Esophagus mucosa (tissue), 1 donor: ENCODE data around the gene ZNF619. TPM values are rescaled to one million over a fixed set of nuclear protein-coding genes. Genes with fewer than 3 reads are reported as not detected.

Source experiments
- ATAC-seq: fragments of 200-7000 bp; cut with Tn5 transposase; one replicate; pipeline ENCODE4 v1.9.1; 2020
- total RNA-seq: library from RNA; stranded (reverse); gene quantifications from one replicate; pipeline ENCODE4 v1.2.4, GENCODE V29; 2023
- donor health status: DM: yes; HTN: yes; CAD: no.

ZNF619 gene
- total RNA-seq, 1 donor from 2014 or later, result 3.6 TPM

DNA sequence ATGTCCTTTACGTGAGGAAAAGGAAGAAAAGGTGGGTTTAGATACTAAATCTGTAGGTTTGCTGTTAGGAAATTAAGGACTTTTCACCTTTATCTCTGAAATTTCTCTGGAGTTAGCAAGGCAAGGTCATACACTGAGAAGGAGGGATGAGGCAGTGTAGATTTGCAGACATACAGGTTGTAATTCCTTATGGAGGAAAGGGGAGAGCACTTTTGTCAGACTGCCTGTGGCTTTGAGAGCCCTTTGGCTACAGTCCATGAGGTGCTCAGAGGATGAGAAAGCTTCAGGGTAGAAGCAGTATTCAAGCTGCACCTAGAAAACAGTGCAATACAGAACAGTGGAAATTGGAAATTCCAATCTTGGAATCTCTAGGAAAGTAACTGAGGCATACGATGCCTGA lies 11.5 kb upstream of the ZNF619 start:
- ATAC-seq, result no peak

DNA sequence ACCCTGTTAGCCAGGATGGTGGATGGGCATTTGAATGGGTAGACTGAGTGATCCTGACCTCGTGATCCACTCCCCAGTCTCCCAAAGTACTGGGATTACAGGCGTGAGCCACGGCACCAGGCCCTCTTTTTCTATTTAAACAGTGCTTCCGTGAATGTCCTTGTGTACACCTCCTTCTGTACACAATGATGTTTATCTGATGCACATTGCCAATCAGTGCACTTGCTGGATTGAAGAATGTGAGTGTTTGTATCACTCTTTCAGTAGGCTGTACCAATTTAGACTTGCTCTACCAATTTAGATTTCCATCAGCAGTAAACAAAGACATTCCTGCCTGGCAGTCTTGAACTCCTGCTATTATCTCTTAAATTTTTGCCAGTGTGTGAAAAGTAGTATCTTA lies 8.9 kb upstream of the ZNF619 start:
- ATAC-seq, result no peak

DNA sequence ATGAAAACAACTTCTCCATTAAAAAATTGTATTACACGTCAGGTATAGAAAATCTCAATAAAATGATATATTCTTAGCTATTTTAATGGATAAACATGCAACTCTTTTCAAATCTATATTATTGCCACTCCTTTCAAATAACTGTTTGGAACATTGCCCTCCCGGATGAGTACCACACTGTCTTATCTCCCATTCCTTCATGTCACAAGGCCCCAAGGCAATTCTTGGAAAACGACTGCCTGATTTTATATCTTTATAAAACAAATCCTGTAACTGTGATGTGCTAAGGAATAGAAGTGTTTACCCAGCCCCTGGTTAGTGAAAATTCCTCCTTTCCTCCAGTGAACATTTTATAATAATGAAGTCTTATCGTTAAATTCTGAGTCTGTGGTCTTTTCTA lies 6.2 kb upstream of the ZNF619 start:
- ATAC-seq, result no peak

DNA sequence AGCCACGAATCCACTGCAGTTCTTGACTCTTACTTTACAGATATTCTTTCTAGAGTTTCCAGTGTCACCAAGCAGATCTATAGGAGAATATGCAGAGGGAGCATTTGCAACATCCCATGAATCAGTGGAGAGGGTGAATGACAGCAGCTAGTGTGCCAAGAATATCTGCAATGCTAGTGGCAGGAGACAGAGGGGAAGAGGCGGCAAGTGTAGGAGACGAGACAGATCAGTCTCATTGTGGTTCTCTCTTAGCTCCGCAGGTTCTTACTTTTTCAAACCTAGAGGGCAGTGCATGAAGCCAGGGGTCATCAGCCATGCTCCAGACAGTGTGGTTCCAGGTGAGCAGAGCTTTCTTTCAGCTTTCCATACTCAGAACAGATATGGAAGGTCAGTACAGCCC lies 744 bp downstream of the ZNF619 start:
- ATAC-seq, result peak; percentile 48

DNA sequence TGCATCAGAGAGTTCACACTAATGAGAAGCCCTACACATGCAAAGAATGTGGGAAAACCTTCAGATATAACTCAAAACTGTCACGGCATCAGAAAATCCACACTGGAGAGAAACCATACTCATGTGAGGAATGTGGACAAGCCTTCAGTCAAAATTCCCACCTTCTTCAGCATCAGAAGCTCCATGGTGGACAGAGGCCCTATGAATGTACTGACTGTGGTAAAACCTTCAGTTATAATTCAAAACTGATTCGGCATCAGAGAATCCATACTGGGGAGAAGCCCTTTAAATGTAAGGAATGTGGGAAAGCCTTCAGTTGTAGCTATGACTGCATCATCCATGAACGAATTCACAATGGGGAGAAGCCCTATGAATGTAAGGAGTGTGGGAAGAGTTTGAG lies 10.2 kb downstream of the ZNF619 start:
- no peak for ATAC-seq

DNA sequence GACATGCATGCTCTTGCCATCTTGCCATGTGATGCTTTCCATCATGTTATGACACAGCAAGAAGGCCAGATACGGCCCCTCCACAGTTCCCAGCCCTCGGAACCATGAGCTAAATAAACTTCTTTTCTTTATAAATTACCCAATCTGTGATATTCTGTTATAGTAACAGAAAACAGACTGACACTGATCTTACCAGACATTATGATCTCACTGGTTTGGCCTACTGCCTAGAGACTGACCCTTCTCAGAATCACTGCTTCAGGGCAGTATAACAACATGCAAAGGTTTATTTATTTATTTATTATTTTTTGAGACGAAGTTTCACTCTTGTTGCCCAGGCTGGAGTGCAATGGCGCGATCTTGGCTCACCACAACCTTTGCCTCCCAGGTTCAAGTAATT lies 14.0 kb downstream of the ZNF619 start:
- no peak for ATAC-seq

DNA sequence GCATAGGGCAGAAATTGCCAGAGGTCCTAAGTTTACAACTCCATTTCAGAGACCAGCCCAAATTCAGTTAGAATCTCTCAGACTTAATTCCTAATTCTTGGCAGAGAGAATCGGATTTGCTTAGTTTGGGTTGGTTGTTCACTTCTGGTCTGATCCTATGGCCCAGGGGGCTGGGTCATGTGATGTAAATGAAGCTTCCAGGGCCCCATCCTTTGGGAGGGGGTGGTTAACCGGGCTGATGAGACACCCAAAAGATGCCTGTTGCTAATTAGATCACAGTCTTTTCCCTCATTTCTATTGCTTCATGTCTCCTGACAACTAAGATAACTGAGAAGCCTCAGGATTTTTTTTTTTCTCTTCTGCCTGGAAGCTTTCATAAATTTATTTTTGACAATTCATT lies 17.8 kb downstream of the ZNF619 start:
- ATAC-seq, result no peak

DNA sequence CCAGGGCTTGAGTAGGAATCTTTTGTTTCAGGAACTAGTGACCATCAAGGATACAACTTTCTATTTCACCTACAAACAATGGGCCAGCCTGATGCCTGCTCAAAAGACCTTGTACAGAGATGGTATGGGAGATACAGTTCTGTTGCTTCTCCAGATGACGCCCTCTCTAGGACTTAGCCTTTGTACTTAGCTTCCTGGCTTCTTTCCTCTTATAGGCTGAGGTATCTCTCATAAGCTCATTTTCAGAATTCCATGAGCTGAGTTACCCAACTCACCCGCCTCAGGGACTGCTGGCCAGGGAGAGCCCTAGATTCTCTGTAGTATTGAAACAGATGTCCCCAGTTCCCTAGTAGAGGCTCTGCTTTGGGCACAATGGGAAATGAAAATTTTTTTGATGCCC lies 20.4 kb downstream of the ZNF619 start:
- ATAC-seq, result no peak

DNA sequence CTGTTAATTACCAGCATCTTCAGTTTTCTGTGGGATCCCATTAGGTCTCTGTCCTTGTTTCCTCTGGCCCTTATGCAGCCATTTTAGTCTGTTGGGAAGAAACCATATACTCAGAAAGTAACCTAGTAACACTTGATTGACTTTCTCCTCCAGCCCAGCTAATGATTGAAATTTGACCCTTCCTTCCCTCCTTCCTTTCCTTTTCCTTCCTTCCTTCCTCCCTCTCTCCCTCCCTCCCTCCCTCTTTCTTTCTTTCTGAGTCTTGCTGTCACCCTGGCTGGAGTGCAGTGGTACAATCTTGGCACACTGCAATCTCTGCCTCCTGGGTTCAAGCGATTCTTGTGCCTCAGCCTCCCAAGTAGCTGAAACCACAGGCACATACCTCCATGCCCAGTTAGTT lies 23.0 kb downstream of the ZNF619 start:
- no peak for ATAC-seq

DNA sequence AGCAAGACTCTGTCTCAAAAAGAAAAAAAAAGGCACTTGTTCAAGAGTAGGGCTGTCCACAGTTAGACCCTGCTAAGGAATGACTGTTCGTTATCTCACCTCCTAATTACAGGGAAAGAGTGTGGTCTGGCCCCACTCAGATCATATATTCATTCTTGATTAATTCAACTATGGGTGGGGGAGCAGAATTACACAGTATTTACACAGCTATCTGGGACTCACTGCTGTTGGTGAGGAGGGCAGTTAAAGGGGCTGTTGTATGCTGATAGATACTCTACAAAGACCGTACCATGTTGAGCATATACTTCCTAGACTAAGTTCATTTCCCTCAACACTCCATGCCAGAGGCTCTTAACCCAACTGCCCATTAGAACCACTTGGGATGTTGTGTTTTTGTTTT lies 25.1 kb downstream of the ZNF619 start:
- no peak for ATAC-seq

DNA sequence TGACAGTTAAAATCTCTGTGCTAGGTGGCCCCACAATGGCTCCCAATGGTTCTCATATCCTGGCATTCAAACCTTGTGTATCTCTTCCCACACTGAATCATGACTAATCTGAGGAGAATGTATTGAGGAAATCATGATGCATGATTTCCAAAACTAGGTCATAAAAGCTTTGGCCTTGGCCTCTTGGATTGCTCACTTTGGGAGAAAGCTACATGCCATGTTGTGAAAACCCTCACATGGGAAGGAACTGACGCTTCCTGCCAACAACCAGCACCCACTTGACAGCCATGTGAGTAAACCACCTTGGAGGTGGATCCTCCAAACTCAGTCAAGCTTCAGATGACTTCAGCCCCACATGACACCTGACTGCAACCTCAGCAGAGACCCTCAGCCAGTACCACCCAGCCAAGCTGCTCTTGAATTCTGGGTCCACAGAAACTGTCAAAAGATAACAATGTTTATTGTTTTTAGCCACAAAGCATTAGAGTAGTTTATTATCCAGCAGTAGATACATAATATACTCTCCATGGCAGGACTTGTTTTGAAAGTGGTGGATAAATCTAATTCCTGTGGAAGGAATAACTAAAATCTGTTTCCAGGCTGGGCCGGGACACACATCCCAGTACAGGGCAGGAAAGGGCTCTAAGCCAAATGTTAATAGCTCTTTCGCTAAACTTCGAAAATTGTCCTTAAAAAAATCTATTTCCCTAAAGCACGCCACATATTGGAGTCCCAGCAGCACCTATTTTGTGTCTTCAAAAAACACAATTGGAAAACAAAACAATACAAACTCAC lies 27.9 kb downstream of the ZNF619 start:
- ATAC-seq, result peak; percentile 86

DNA sequence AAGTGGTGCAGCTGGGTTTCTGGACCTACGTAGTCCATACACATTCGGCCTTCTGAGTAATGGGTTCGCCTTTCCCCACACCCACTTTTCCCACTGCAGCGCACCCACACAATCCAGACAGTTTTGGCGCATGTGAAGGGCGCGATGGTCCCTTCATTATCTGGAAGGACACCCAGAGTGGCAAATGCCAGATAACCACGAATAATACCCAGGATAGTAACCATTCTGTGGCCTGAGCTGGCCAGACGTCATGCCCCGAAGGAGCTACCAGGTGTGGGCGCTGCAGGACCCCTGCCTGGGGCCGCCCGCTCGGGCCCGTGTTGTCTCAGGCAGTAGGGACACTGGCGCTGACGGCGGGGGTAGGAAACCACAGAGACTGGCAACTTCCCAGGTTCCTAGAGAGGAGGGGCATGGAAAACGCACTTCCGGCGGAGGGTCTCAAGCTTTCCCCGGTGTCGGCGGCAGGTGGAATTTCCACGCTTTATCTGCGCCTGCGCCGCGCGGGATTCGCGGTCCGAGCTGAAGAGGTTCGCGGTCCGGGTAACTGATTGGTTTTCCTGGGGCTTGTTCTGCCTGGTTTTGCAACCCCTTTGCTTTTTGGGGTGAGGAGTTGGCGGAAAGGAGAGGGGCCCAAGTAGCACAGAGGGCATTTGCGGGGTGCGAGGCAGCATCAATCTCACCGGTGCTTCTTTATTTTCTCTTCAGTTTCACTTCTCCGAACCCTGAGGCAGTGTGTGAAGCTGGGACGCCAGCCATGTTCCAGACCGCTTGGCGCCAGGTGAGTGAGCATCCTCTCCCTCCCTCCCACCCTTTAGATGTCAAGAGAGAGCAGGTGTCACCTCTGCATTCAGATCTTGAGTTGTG lies 28.9 kb downstream of the ZNF619 start, which contains the start of gene ZNF620:
Gene ZNF620, plus strand, starts transcription at position 441 of the 864 bp plus-strand sequence. Its CDS starts 314 bp downstream, at position 755.
- peak; percentile 55 for ATAC-seq

DNA sequence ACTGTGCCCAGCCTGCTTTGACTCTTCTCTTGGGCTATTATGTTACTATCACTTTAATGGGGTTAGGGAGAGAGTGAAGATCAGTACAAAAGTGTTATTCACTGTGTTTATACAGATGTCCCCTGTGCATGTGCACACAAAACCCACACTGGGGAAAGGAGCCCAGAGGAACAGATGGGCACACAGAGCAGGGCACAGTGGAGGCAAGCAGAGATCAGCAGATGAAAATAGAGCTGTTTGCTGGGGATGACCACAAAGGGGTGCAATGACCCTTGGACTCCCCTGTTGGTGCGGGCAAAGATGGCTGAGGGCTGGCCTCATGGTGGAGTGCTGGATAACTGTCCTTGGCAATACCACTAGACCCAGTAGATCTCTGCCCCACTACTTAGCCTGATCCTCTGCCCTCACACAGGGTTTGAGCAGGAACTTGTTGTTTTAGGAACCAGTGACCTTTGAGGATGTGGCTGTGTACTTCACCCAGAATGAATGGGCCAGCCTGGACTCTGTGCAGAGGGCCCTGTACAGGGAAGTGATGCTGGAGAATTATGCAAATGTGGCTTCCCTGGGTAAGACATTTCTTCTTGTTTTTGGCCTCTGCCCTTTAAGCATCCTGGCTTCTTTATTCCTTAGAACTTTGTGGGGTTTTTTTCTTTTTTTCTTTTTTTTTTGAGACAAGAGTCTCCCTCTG lies 34.3 kb downstream of the ZNF619 start:
- no peak for ATAC-seq

DNA sequence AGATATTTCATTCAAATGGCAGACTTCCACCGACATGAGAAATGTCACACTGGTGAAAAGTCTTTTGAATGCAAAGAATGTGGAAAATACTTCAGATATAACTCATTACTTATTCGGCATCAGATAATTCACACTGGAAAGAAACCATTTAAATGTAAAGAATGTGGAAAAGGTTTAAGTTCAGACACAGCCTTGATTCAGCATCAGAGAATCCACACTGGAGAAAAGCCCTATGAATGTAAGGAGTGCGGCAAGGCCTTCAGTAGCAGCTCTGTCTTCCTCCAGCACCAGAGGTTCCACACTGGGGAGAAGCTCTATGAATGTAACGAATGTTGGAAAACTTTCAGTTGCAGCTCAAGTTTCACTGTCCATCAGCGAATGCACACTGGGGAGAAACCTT lies 39.3 kb downstream of the ZNF619 start:
- no peak for ATAC-seq

DNA sequence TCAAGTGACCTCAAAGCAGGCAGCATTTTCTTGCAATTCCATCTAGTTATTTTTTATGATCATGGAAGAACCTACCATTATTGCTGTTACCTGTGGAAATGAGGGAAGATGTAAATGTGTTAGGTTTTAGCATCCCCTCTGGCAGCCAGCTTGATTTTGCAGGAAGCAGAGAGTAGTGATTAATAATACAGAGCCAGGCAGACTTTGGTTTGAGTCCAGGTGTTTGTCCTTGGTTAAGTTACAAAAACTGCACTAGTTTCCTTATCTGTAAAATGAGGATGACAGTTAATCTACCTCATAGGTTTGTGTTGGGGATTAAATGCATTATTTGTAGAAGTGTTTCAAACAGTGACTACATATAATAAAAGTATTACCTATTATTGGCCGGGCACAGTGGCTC lies 41.1 kb downstream of the ZNF619 start:
- no peak for ATAC-seq

DNA sequence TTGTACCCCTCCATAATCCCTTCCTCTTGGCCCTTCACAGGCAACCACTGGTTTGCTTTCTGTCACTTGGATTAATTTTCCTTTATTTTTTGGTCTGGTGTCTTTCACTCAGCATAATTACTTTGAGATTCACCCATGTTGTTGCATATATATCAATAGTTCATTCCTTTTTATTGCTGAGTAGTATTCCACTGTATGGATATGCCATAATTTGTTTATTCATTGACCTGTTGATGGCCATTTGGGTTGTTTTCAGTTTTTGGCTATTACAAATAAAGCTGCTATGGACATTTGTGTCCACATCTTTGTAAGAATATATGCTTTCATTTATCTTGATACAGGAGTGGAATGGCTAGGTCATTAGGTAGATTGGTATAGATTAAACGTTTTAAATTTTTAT lies 41.9 kb downstream of the ZNF619 start:
- no peak for ATAC-seq

DNA sequence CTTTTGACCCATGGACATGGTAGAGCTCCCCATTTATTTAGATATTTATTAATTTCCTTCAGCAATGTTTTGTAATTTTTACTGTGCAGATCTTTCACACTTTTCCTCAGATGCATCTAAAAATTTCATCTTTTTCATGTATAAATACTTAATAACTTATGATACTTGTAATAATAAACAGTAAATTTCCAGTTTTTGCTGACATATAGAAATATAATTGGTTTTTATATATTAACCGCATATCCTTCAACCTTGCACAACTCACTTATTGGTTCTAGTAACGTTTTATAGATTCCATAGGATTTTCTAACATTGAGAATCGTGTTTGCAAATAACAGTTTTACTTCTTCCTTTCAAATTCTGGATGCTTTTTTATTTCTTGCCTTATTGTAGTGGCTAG lies 44.3 kb downstream of the ZNF619 start:
- ATAC-seq, result no peak

DNA sequence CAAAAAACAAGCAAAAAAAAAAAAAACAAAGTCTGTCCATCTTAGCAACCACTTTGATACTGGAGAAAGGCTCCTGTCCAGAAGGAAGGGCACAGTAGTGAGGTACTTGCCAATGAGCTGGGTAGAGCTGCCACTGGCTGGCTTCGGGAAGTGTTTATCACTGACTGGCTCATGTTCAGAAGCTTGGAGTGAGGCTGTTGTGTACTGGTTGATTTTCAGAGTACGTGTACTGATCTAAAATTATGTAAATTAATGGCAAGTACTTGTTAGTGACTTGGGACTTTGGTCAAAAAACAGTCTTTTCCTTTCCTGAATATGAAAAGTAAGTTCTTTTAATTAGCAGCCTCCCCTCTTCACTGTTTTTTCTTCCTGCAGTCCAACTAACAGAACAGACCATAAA lies 46.9 kb downstream of the ZNF619 start:
- no peak for ATAC-seq

DNA sequence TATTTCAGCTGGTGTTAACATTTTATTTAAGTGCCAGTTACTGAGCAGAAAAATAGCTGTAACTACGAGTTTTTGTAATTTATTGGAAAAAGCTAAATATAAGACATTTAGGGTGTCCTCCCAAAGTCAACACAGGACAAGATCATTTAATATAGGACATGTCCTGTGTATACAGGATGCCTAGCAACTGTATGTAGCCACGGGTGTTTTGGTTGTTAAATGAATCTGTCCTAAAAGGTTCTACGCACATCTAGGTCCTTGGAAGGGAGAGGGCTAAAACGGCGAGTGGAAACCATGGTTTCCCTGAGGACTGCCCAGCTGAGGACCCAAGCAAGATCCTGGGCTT lies 47.3 kb downstream of the ZNF619 start:
- no peak for ATAC-seq

DNA sequence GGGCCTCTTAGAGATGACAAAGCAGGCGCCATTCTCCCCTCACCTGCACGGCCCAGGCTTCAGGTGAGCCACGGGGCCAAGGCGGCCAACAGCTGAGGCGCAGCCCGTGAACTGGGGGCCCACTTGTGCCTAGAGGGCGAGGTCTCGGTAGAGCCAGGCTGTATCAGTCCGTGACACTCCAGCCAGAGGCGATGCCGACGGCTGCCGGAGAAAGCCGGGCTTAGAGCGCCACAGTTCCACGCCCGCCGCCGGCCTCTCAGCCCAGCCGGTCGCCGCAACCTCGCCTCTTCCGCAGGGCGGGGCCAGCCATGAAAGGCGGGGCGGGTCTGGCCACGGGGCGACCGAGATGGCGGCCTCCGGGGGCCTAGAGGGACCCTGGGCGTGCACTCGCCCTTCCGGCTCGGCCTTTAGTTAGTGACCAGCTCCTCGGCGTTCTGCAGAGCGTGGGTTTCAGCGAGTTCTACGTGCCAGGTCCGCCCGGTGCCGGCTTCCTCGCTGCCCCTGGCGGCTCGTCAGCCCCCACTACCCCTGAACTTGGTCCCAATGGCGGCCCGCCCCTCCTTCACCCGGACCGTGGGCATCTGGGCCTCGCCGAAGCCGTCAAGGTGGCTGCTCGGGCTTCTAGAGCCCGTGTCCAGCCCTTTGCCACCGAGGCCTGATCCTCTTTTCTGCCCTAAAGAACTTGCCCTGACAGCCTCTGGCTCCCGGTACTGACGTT lies 47.8 kb downstream of the ZNF619 start, which contains the start of gene ZNF621:
Gene ZNF621, plus strand, starts transcription at position 393 of the 718 bp plus-strand sequence. CDS start 881 bp downstream, outside the sequence.
- ATAC-seq, result peak; percentile 98

DNA sequence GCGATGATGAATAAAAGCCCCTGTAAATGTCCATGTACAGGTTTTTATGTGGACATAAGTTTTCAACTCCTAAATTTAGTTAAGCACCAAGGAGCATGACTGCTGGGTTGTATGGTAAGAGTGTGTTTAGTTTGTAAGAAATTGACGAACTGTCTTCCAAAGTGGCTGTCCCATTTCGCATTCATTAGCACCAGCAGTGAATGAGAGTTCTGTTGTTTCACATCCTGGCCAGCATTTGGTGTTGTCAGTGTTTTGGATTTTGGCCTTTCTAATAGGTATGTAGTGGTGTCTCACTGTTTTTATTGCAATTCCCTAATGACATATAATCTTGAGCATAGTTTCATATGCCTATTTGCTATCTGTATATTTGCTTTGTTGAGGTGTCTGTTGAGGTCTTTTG lies 51.5 kb downstream of the ZNF619 start:
- ATAC-seq, result no peak

DNA sequence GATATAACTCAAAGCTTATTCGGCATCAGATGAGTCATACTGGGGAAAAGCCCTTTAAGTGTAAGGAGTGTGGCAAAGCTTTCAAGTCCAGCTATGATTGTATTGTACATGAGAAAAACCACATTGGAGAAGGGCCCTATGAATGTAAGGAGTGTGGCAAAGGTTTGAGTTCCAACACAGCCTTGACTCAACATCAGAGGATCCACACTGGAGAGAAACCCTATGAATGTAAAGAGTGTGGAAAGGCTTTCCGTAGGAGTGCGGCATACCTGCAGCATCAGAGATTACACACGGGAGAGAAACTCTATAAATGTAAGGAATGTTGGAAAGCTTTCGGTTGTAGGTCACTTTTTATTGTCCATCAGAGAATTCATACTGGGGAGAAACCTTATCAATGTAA lies 55.3 kb downstream of the ZNF619 start:
- ATAC-seq, result no peak

DNA sequence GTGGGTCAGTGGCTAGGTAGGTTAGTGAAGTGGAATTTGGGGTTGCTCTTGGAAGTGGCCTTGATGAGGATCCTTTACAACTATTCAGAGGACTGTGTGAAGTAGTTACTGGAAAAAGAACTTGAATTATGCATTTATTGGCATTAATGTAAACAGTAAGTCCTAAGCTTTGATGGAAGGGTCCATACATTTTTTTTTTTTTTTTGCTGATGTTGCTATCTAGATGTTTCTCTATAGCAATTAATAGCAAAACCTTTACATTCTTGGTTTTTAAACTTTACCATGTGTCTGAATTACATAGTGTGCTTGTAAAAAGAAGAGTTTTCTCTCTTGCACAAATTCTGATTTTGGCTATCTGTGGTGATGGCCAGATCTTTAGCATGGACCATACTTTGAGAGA lies 57.4 kb downstream of the ZNF619 start:
- ATAC-seq, result no peak
